K562 (cell line): ENCODE data around the gene PRKAR1B. TPM values are rescaled to one million over a fixed set of nuclear protein-coding genes. Genes with fewer than 3 reads are reported as not detected.

Source experiments
- ATAC-seq: fragments of 200-7000 bp; cut with Tn5 transposase; 3 replicates; pipeline ENCODE4 v1.9.1; 2020; ENCODE audit warnings: moderate library complexity
- BruUV-seq: library from RNA; stranded (reverse); fragments of 400-500 nt; replicated peaks from 2 replicates; lab custom pipeline; 2021; lab: Mats Ljungman, UMichigan
- CTCF ChIA-PET: fragments of 300-600 bp; formaldehyde crosslinking; extraction: SDS; loops from one replicate; lab custom pipeline; 2021; ENCODE audit warnings: low intra/inter-chr PET ratio; lab: Yijun Ruan, JAX
- POLR2A ChIA-PET: fragments of 300-600, 350-650 bp; sonication (Branson Sonifier 250); formaldehyde crosslinking; extraction: SDS; loops from one replicate; lab custom pipeline; 2021; ENCODE audit warnings: antibody characterized with exemption, inconsistent platforms; lab: Yijun Ruan, JAX
- DNase-seq, 4 experiments: peaks; one replicate each; pipeline versions ENCODE4 v3.0.0 to v3.0.0-alpha.2; 2011 to 2018; ENCODE audit warnings: low spot score in 3 of 4, mixed read lengths in 3 of 4; ENCODE audit errors: extremely low read depth in 1 of 4
- FAIRE-seq: peaks from 2 replicates; lab custom pipeline; 2011; peaks lifted over from hg19 to GRCh38; lab: Jason Lieb, UNC
- H2AFZ ChIP-seq: 2 replicates; pipeline ENCODE4 v1.6.0; 2011; ENCODE audit warnings: low read depth, low read length, control low read depth, inconsistent platforms
- H3K27ac ChIP-seq: fragments of 200-600 bp; 3 replicates; pipeline ENCODE4 v1.8.0; 2011; ENCODE audit warnings: low read depth, mild to moderate bottlenecking, control low read depth, inconsistent platforms, low read length, moderate library complexity, mixed read lengths; ENCODE audit errors: extremely low read depth
- H3K27me3 ChIP-seq, 2 experiments: fragments of 300-600 bp in 1 of 2; 2 replicates in 1 of 2; 3 replicates in 1 of 2; pipeline versions ENCODE4 v1.6.0 to v1.8.0; 2011; ENCODE audit warnings: inconsistent platforms in 2 of 2, low read length in 2 of 2, mild to moderate bottlenecking in 1 of 2, mixed read lengths in 1 of 2, moderate library complexity in 1 of 2; ENCODE audit not compliant: control insufficient read depth in 2 of 2, insufficient read depth in 2 of 2
- H3K36me3 ChIP-seq: fragments of 300-600 bp; 3 replicates; pipeline ENCODE4 v1.8.0; 2011; ENCODE audit warnings: mild to moderate bottlenecking, low read length, inconsistent platforms; ENCODE audit not compliant: control insufficient read depth, insufficient read depth
- H3K4me1 ChIP-seq, 2 experiments: fragments of 200-600 bp in 1 of 2; replicated peaks in 1 of 2; 2 replicates in 1 of 2; 3 replicates in 1 of 2; pipeline versions ENCODE4 v1.5.1 to v1.8.0; 2011; ENCODE audit warnings: inconsistent platforms in 2 of 2, low read length in 2 of 2, mild to moderate bottlenecking in 1 of 2, mixed read lengths in 1 of 2, moderate library complexity in 1 of 2; ENCODE audit not compliant: control insufficient read depth in 2 of 2, insufficient read depth in 2 of 2
- H3K4me2 ChIP-seq: 2 replicates; pipeline ENCODE4 v1.6.1; 2011; ENCODE audit warnings: low read length, control low read depth, inconsistent platforms, mixed read lengths; ENCODE audit not compliant: insufficient read depth
- H3K4me3 ChIP-seq: fragments of 200-600 bp; sonication (generic), shearing (Covaris generic); 2 replicates; pipeline ENCODE4 v1.5.1; 2016; ENCODE audit warnings: control low read depth, inconsistent platforms
- H3K79me2 ChIP-seq: fragments of 200-600 bp; 3 replicates; pipeline ENCODE4 v1.8.0; 2011; ENCODE audit warnings: low read length, inconsistent platforms; ENCODE audit not compliant: control insufficient read depth, insufficient read depth
- H3K9ac ChIP-seq, 2 experiments: 2 replicates each; pipeline versions ENCODE4 v1.6.0 to v1.6.1; 2011; ENCODE audit warnings: low read depth in 2 of 2, low read length in 2 of 2, control low read depth in 1 of 2, inconsistent platforms in 1 of 2, mild to moderate bottlenecking in 1 of 2, mixed read lengths in 1 of 2; ENCODE audit not compliant: insufficient read depth in 1 of 2
- H3K9me1 ChIP-seq: one replicate; pipeline ENCODE4 v1.6.0; 2011; ENCODE audit warnings: inconsistent platforms, mild to moderate bottlenecking, low read length, moderate library complexity; ENCODE audit not compliant: control insufficient read depth, insufficient read depth
- H3K9me3 ChIP-seq: replicated peaks from 2 replicates; pipeline ENCODE4 v1.5.1; 2011; ENCODE audit warnings: low read depth, low read length, inconsistent platforms; ENCODE audit not compliant: control insufficient read depth, insufficient read depth
- H4K20me1 ChIP-seq: replicated peaks from 2 replicates; pipeline ENCODE4 v1.6.1; 2011; ENCODE audit warnings: low read length, inconsistent platforms, mixed read lengths; ENCODE audit not compliant: control insufficient read depth, insufficient read depth
- ARID4B ChIP-seq: sonication (generic); formaldehyde crosslinking; IDR thresholded peaks from 2 replicates; pipeline ENCODE4 v1.8.0; 2022; ENCODE audit warnings: mild to moderate bottlenecking, missing genetic modification reagents
- C11orf30 ChIP-seq: fragments of 450-650 bp; IDR thresholded peaks from 2 replicates; pipeline ENCODE4 v1.6.1; 2016; ENCODE audit warnings: low read depth, mild to moderate bottlenecking
- CBFA2T3 ChIP-seq: fragments of 450-650 bp; IDR thresholded peaks from 2 replicates; pipeline ENCODE4 v1.6.1; 2017
- E2F1 ChIP-seq: sonication (generic); formaldehyde crosslinking; IDR thresholded peaks from 2 replicates; pipeline ENCODE4 v1.8.1; 2023; ENCODE audit warnings: mild to moderate bottlenecking, missing genetic modification reagents, moderate library complexity
- FOXM1 ChIP-seq, 2 experiments: fragments of 450-650 bp in 1 of 2; sonication (generic) in 1 of 2; formaldehyde crosslinking in 1 of 2; IDR thresholded peaks; 2 replicates each; pipeline versions ENCODE4 v1.6.1 to v1.9.0; 2017 to 2022; ENCODE audit warnings: low read depth in 2 of 2, mild to moderate bottlenecking in 2 of 2, missing genetic modification reagents in 1 of 2, moderate library complexity in 1 of 2
- GTF2A2 ChIP-seq: IDR thresholded peaks from 2 replicates; pipeline ENCODE4 v1.6.1; 2016; ENCODE audit warnings: mild to moderate bottlenecking, missing genetic modification characterization, missing compliant biosample characterization
- HNRNPLL ChIP-seq: fragments of 200-400 bp; formaldehyde crosslinking; IDR thresholded peaks from 2 replicates; pipeline ENCODE4 v1.6.1; 2017; ENCODE audit warnings: low read length, low read depth, mild to moderate bottlenecking; ENCODE audit not compliant: poor library complexity, severe bottlenecking
- LCOR ChIP-seq: sonication (generic); formaldehyde crosslinking; IDR thresholded peaks from 2 replicates; pipeline ENCODE4 v1.8.0; 2022; ENCODE audit warnings: mild to moderate bottlenecking, missing genetic modification reagents
- NCOA2 ChIP-seq, 2 experiments: fragments of 450-650 bp; IDR thresholded peaks; 2 replicates each; pipeline ENCODE4 v1.6.1; 2018; ENCODE audit warnings: mild to moderate bottlenecking in 2 of 2, moderate library complexity in 1 of 2; ENCODE audit not compliant: partially characterized antibody in 2 of 2
- RHOXF2B ChIP-seq: fragments of 250-450 bp; sonication (Bioruptor Pico); conservative IDR thresholded peaks from 2 replicates; pipeline ENCODE4 v1.5.1; 2021
- TFAM ChIP-seq: fragments of 250-450 bp; sonication (Bioruptor Pico); conservative IDR thresholded peaks from 2 replicates; pipeline ENCODE4 v1.5.0; 2021; ENCODE audit warnings: mild to moderate bottlenecking, moderate library complexity
- TGIF2 ChIP-seq: sonication (generic); formaldehyde crosslinking; IDR thresholded peaks from 2 replicates; pipeline ENCODE4 v1.8.1; 2022; ENCODE audit warnings: mild to moderate bottlenecking, missing genetic modification reagents, moderate library complexity
- ZBTB7A ChIP-seq: IDR thresholded peaks from 2 replicates; pipeline ENCODE4 v1.6.1; 2011; ENCODE audit warnings: low read depth, mild to moderate bottlenecking, low read length, moderate library complexity, borderline replicate concordance; ENCODE audit not compliant: control insufficient read depth
- ZNF274 ChIP-seq: IDR thresholded peaks from 2 replicates; pipeline ENCODE4 v1.6.1; 2011; ENCODE audit warnings: low read depth, mild to moderate bottlenecking, low read length, moderate library complexity, borderline replicate concordance
- ZNF311 ChIP-seq: fragments of 250-450 bp; sonication (Bioruptor Pico); IDR thresholded peaks from 2 replicates; pipeline ENCODE4 v1.4.0; 2020; ENCODE audit warnings: mild to moderate bottlenecking, moderate library complexity
- ZNF780A ChIP-seq: fragments of 250-450 bp; sonication (Bioruptor Pico); IDR thresholded peaks from 2 replicates; pipeline ENCODE4 v1.5.0; 2021; ENCODE audit warnings: mild to moderate bottlenecking
- WGBS: fragments of 100-300 bp; shearing (Covaris generic); methylation state at CpG from one replicate; pipeline ENCODE4 v1.1.6; 2016; ENCODE audit warnings: low coverage, mixed read lengths; ENCODE audit not compliant: insufficient coverage; ENCODE audit errors: missing lambda C conversion rate; 5-methylcytosine and 5-hydroxymethylcytosine counted together
- in situ Hi-C: fragments of 300-500 bp; cut with MboI; formaldehyde crosslinking; loops from 4 replicates; pipeline ENCODE4 v1.15.0; 2018; ENCODE audit warnings: inconsistent platforms, mixed read lengths
- intact Hi-C: fragments of 100-400 bp; cut with micrococcal nuclease; formaldehyde crosslinking; loops from 2 replicates; pipeline ENCODE4 v1.14.2; 2022
- polyA plus RNA-seq, 8 experiments: library from polyadenylated mRNA; depleted of rRNA in 4 of 8; stranded (reverse) in 5 of 8; unstranded in 3 of 8; fragments of >200 nt; fragmentation: Nextera tagmentation in 2 of 8; fragmentation: Illumina TruSeq in 1 of 8; extraction: Ambion mirVana in 2 of 8; extraction: Trizol in 1 of 8; gene quantifications; 2 replicates each; pipeline versions ENCODE4 v1.2.1 to v1.2.3, GENCODE V29; 2011 to 2014; ENCODE audit warnings: inconsistent platforms in 1 of 8, missing spikeins in 1 of 8
- total RNA-seq, 7 experiments: library from RNA; depleted of rRNA in 6 of 7; stranded (reverse); fragments of >200 nt in 6 of 7; fragmentation: Illumina TruSeq in 2 of 7; extraction: Trizol in 2 of 7; gene quantifications; 2 replicates each; pipeline versions ENCODE4 v1.2.1 to v1.2.3, GENCODE V29; 2011 to 2021; ENCODE audit warnings: low replicate concordance in 1 of 7

PRKAR1B gene
- total and polyA plus RNA-seq, 9 of the 15 experiments (the other 6 are each of a cell fraction or from before 2014, with no cell fraction given): 0.99 to 30.5 (median 12.7) TPM

GRCh38 chr7:516216-516605 is 210.9 kb downstream of the PRKAR1B start (continued):
- no peak for TF ChIP-seq FOXM1 (IDR thresholded peaks at IDR 0.05; ENCODE audit: low read depth)
- no peak for TF ChIP-seq FOXM1 (CRISPR knock-in tag; IDR thresholded peaks at IDR 0.05; ENCODE audit: low read depth)

- WGBS: 57% methylated on average over 8 of the region's 10 CpGs
- H3K9ac ChIP-seq: no peak overlapping the region
- no peaks in the 10 kb centered on the region for H3K36me3 ChIP-seq
- peaks cover 13% of the 10 kb centered on the region; the same call in 1 of the 2 replicates for H4K20me1 ChIP-seq
- H3K4me3 ChIP-seq: no peak overlapping the region
- peaks cover 7% of the 10 kb centered on the region; the same call in 1 of the 3 replicates for H3K79me2 ChIP-seq
- ChIA-PET CTCF (no interaction called here), POLR2A (interaction anchor here (0.6 kb wide), 1 partner anchor 144 kb away, joined by 3 read pairs; no protein-coding TSS in a partner anchor)
- intact Hi-C loops (loop anchor here (5.0 kb wide), 1 partner anchor 122 kb away; no protein-coding TSS in a partner anchor), in situ Hi-C loops (no loop called here)
- H3K9me3 ChIP-seq: no peaks in the 10 kb centered on the region
- no peak overlapping the region for H2AFZ ChIP-seq
- H3K27ac ChIP-seq: no peak overlapping the region
- ATAC-seq (no peak), DNase-seq (no peak), FAIRE-seq (no peak)
- BruUV-seq: no TSS peak
- H3K9me1 ChIP-seq: no peaks in the 10 kb centered on the region
- H3K27me3 ChIP-seq: peaks cover 0 to 2% of the 10 kb centered on the region in 2 experiments; a peak in 1 of 5 replicates
- no peak overlapping the region for H3K4me2 ChIP-seq
- H3K4me1 ChIP-seq: peaks cover 0 to 52% of the 10 kb centered on the region in 2 experiments; a peak in 3 of 5 replicates
- TF ChIP-seq GTF2A2 (tag): no peak
- no peak for TF ChIP-seq HNRNPLL
- TF ChIP-seq E2F1 (CRISPR knock-in tag): no peak
- TF ChIP-seq ZNF311 (CRISPR knock-in tag): no peak
- TF ChIP-seq C11orf30: no peak
- no peak for TF ChIP-seq CBFA2T3
- TF ChIP-seq ZNF274: no peak
- TF ChIP-seq ZNF780A: no peak
- TF ChIP-seq ZBTB7A: no peak
- no peak for TF ChIP-seq TFAM (CRISPR knock-in tag)
- no peak for TF ChIP-seq LCOR
- TF ChIP-seq ARID4B (CRISPR knock-in tag): no peak
- no peak for TF ChIP-seq TGIF2 (CRISPR knock-in tag)
- no peak for TF ChIP-seq RHOXF2B (CRISPR knock-in tag)
- no peak for TF ChIP-seq NCOA2 (IDR thresholded peaks at IDR 0.05; ENCODE audit: partially characterized antibody in 2 of 2)
Measured at GRCh38 chr7:515628-516027, 211.5 kb downstream of the PRKAR1B start.
